Lung (tissue), 16 donors: ENCODE data around the gene ZC3H10. TPM values are rescaled to one million over a fixed set of nuclear protein-coding genes. Genes with fewer than 3 reads are reported as not detected.
"Not testable (repeated sequence)": the region's sequence is repeated elsewhere in the genome, so short reads cannot be mapped to it uniquely, and the experiment has no call there.

Experiments used
- ATAC-seq: fragments of 200-7000 bp; cut with Tn5 transposase; one replicate; pipeline ENCODE4 v1.9.1; 2020; ENCODE audit warnings: moderate number of reproducible peaks; ENCODE audit not compliant: insufficient read depth, low FRiP score
- DNase-seq, 3 donors: peaks; one replicate each; pipeline ENCODE4 v3.0.0-alpha.2; 2013 to 2017
- H3K27ac ChIP-seq, 2 donors: one replicate each; pipeline ENCODE4 v1.5.1; 2013; ENCODE audit warnings: mild to moderate bottlenecking in 2 of 2, moderate library complexity in 2 of 2, control low read depth in 1 of 2, inconsistent platforms in 1 of 2, low read depth in 1 of 2, low read length in 1 of 2
- H3K27me3 ChIP-seq, 3 donors: one replicate each; pipeline ENCODE4 v1.5.1; 2013; ENCODE audit warnings: low read length in 2 of 3; ENCODE audit not compliant: control insufficient read depth in 3 of 3, insufficient read depth in 3 of 3
- H3K36me3 ChIP-seq, 4 donors: one replicate each; pipeline ENCODE4 v1.5.1; 2013; ENCODE audit warnings: low read length in 4 of 4, mild to moderate bottlenecking in 1 of 4, moderate library complexity in 1 of 4; ENCODE audit not compliant: control insufficient read depth in 4 of 4, insufficient read depth in 4 of 4
- H3K4me1 ChIP-seq, 5 donors: one replicate each; pipeline ENCODE4 v1.5.1; 2013; ENCODE audit warnings: low read length in 5 of 5, mild to moderate bottlenecking in 2 of 5, moderate library complexity in 1 of 5; ENCODE audit not compliant: control insufficient read depth in 5 of 5, insufficient read depth in 5 of 5
- H3K4me3 ChIP-seq: one replicate; pipeline ENCODE4 v1.5.1; 2013; ENCODE audit warnings: mild to moderate bottlenecking, control low read depth, moderate library complexity
- H3K9ac ChIP-seq, 2 donors: one replicate each; pipeline ENCODE4 v1.5.1; 2013; ENCODE audit warnings: low read length in 2 of 2, control low read depth in 1 of 2; ENCODE audit not compliant: insufficient read depth in 1 of 2
- H3K9me3 ChIP-seq, 4 donors: one replicate each; pipeline ENCODE4 v1.5.1; 2013; ENCODE audit warnings: low read length in 3 of 4, mild to moderate bottlenecking in 1 of 4, moderate library complexity in 1 of 4; ENCODE audit not compliant: control insufficient read depth in 4 of 4, insufficient read depth in 3 of 4
- CTCF ChIP-seq: IDR thresholded peaks from 2 replicates; pipeline ENCODE4 v1.5.1; 2012; ENCODE audit warnings: mild to moderate bottlenecking; ENCODE audit errors: control extremely low read depth, extremely low read depth
- WGBS, 2 donors: extraction: QIAGEN DNeasy Blood & Tissue Kit; methylation state at CpG; one replicate each; pipeline ENCODE4 v1.1.7; 2013; 5-methylcytosine and 5-hydroxymethylcytosine counted together
- long read RNA-seq, 5 donors: transcript quantifications; one replicate each; lab custom pipeline, GENCODE V29; 2026
- polyA plus RNA-seq, 2 donors: library from polyadenylated mRNA; stranded (reverse); fragments of 200-250 nt; gene quantifications; one replicate each; pipeline ENCODE4 v1.2.1, GENCODE V29; 2013
- total RNA-seq, 2 donors: library from RNA; depleted of rRNA in 1 of 2; stranded (reverse); fragments of >200 nt in 1 of 2; gene quantifications; one replicate each; pipeline ENCODE4 v1.2.1, GENCODE V29; 2014 to 2021
- donor health status: control.
- donor health status: control.
- donor health status: Bipolar disorder and iron deficiency.
- donor health status: healthy.
- donor health status: DM: yes; HTN: yes; CAD: no.

ZC3H10 gene
- 1 to 10 TPM; 2.5 to 7.9 TPM for total RNA-seq
- 1 to 10 TPM; 3.1 to 3.5 TPM for polyA plus RNA-seq
- long read RNA-seq, donor 1, full-length matches to known transcripts = 2 of 2 reads
- long read RNA-seq, donor 1, partial matches to known transcripts = 0 of 2 reads
- long read RNA-seq, donor 1, other reads (novel, unspliced or antisense) = 0 of 2 reads
- long read RNA-seq, donor 2, full-length matches to known transcripts = 3 of 3 reads
- long read RNA-seq, donor 2, partial matches to known transcripts = 0 of 3 reads
- long read RNA-seq, donor 2, other reads (novel, unspliced or antisense) = 0 of 3 reads
- long read RNA-seq, donor 3 = 0 reads
- long read RNA-seq, donor 4, full-length matches to known transcripts = 2 of 2 reads
- long read RNA-seq, donor 4, partial matches to known transcripts = 0 of 2 reads
- long read RNA-seq, donor 4, other reads (novel, unspliced or antisense) = 0 of 2 reads
- long read RNA-seq, donor 5, full-length matches to known transcripts = 6 of 6 reads
- long read RNA-seq, donor 5, partial matches to known transcripts = 0 of 6 reads
- long read RNA-seq, donor 5, other reads (novel, unspliced or antisense) = 0 of 6 reads

- 1% methylated on average over 60 to 61 of the region's 61 CpGs for WGBS, 2 donors
These were observed at the start of gene ZC3H10 for GRCh38 chr12:56117778-56118687. Gene ZC3H10 (plus strand): TSS chr12:56118266. CDS start chr12:56120563, 2,297 bp downstream.

GRCh38 chr12:56071648-56072047 is 46.4 kb upstream of the ZC3H10 start:
- ATAC-seq = no peak
- no peak overlapping the region for H3K4me3 ChIP-seq
- 69 to 83% methylated on average over 4 of the region's 4 CpGs for WGBS, 2 donors
- no peak overlapping the region for H3K9ac ChIP-seq
- no peaks in the 10 kb centered on the region for H3K9me3 ChIP-seq
- H3K36me3 ChIP-seq = no peaks in the 10 kb centered on the region
- TF ChIP-seq CTCF = no peak
- no peak overlapping the region for H3K27ac ChIP-seq
- no peaks in the 10 kb centered on the region for H3K4me1 ChIP-seq
- no peaks in the 10 kb centered on the region for H3K27me3 ChIP-seq
- no peak for DNase-seq

More at GRCh38 chr12:56117778-56118687, at the start of gene ZC3H10:
- H3K9ac ChIP-seq = peak within 1 kb of the TSS; percentile 97 to 99
- H3K4me1 ChIP-seq = peaks cover 0 to 20% (median 8%) of the 10 kb centered on the region in 5 donors
- H3K9me3 ChIP-seq = no peaks in the 10 kb centered on the region
- ATAC-seq = peak; percentile 83
- peak within 1 kb of the TSS; percentile 77 for H3K4me3 ChIP-seq
- DNase-seq = peak; percentile 99 to 100 (median 99)
- H3K27me3 ChIP-seq = no peaks in the 10 kb centered on the region
- peak; percentile 65 for TF ChIP-seq CTCF
- peak within 1 kb of the TSS; percentile 91 to 99 for H3K27ac ChIP-seq
- peaks cover 5 to 19% (median 11%) of the 10 kb centered on the region in 4 donors for H3K36me3 ChIP-seq

- H3K27ac ChIP-seq = no peak overlapping the region
- TF ChIP-seq CTCF = no peak
- no peak for DNase-seq
- peaks cover 0 to 5% (median 0%) of the 10 kb centered on the region in 3 donors for H3K27me3 ChIP-seq
- no peak overlapping the region for H3K4me3 ChIP-seq
- no peaks in the 10 kb centered on the region for H3K36me3 ChIP-seq
- H3K9ac ChIP-seq = no peak overlapping the region
- no peaks in the 10 kb centered on the region for H3K9me3 ChIP-seq
- peaks cover 0 to 4% (median 0%) of the 10 kb centered on the region in 5 donors for H3K4me1 ChIP-seq
- 86 to 90% methylated on average over 5 of the region's 5 CpGs for WGBS, 2 donors
- no peak for ATAC-seq
These were observed 43.7 kb upstream of the ZC3H10 start for GRCh38 chr12:56074396-56074795.

GRCh38 chr12:56077966-56078365 is 40.1 kb upstream of the ZC3H10 start:
- not testable (repeated sequence) for H3K4me3 ChIP-seq, DNase-seq, H3K9ac ChIP-seq, ATAC-seq, H3K9me3 ChIP-seq, H3K27ac ChIP-seq, H3K36me3 ChIP-seq
- Histone ChIP-seq H3K4me1 (peaks cover 0 to 17% (median 2%) of the 10 kb centered on the region in 5 donors), H3K27me3 (peaks cover 0 to 27% (median 18%) of the 10 kb centered on the region in 3 donors)
- 90 to 95% methylated on average over 9 of the region's 9 CpGs for WGBS, 2 donors
